Measurements from ENCODE around the gene COX4I2. TPM values are rescaled to one million over a fixed set of nuclear protein-coding genes. Genes with fewer than 3 reads are reported as not detected.
"Not testable (repeated sequence)": the region's sequence is repeated elsewhere in the genome, so short reads cannot be mapped to it uniquely, and the experiment has no call there.

Gene COX4I2
- total and polyA plus RNA-seq, 2 donors (not counting 1 experiment from before 2014, with no cell fraction given) = not detected

- peaks cover 15% of the 10 kb centered on the region for H3K4me1 Mint-ChIP-seq
- H3K9ac ChIP-seq (ENCODE audit: low read length); H2AFZ ChIP-seq (ENCODE audit: insufficient read depth, low read depth, low read length, poor library complexity, severe bottlenecking); H3K27ac Mint-ChIP-seq; H4K20me1 ChIP-seq (ENCODE audit: control insufficient read depth, insufficient read depth, low read length, poor library complexity, severe bottlenecking); H3K27me3 ChIP-seq (replicated peaks in 1 of 4; ENCODE audit: control extremely low read depth in 1 of 4, control insufficient read depth in 3 of 4, insufficient read depth in 4 of 4, low read length in 3 of 4); H3K4me3 ChIP-seq (ENCODE audit: control extremely low read depth in 1 of 5, extremely low read depth in 1 of 5, insufficient read depth in 1 of 5, low read depth in 2 of 5, low read length in 4 of 5); H3K27me3 Mint-ChIP-seq; ATAC-seq (ENCODE audit: low read depth); intact Hi-C loops (cut with micrococcal nuclease); H3K36me3 ChIP-seq (replicated peaks in 1 of 2; ENCODE audit: control extremely low read depth in 1 of 2, control insufficient read depth in 1 of 2, extremely low read depth in 1 of 2, insufficient read depth in 2 of 2, low read length in 1 of 2); DNase-seq; H3K27ac ChIP-seq (ENCODE audit: low read length in 2 of 2); H3K4me3 Mint-ChIP-seq; POLR2A ChIA-PET; H3K4me2 ChIP-seq (replicated peaks; ENCODE audit: low read depth, low read length, poor library complexity, severe bottlenecking); H3K79me2 ChIP-seq (ENCODE audit: control insufficient read depth, insufficient read depth, low read length); H3K9me3 Mint-ChIP-seq (ENCODE audit: insufficient read depth); H3K9me3 ChIP-seq (ENCODE audit: control extremely low read depth in 1 of 3, control insufficient read depth in 2 of 3, insufficient read depth in 1 of 3, low read length in 2 of 3): not testable (repeated sequence)
- H3K4me1 ChIP-seq (ENCODE audit: control insufficient read depth in 2 of 2, insufficient read depth in 2 of 2, low read length in 2 of 2) = peaks cover 12 to 15% of the 10 kb centered on the region in 2 donors
- CTCF ChIA-PET = interaction anchor here (0.6 to 1.3 kb wide), 3 partner anchors 7 to 14 kb away, joined by 3 to 5 read pairs (median 4); no protein-coding TSS in a partner anchor
- WGBS (ENCODE audit: insufficient coverage) = 67% methylated on average over 2 of the region's 8 CpGs
Observed at GRCh38 chr20:31626534-31626933, 11.2 kb upstream of the COX4I2 start.

- H3K27me3 ChIP-seq (replicated peaks in 1 of 4; ENCODE audit: control extremely low read depth in 1 of 4, control insufficient read depth in 3 of 4, insufficient read depth in 4 of 4, low read length in 3 of 4); POLR2A ChIA-PET; H3K27me3 Mint-ChIP-seq; intact Hi-C loops (cut with micrococcal nuclease); H3K4me1 Mint-ChIP-seq; H3K27ac Mint-ChIP-seq; H3K36me3 ChIP-seq (replicated peaks in 1 of 2; ENCODE audit: control extremely low read depth in 1 of 2, control insufficient read depth in 1 of 2, extremely low read depth in 1 of 2, insufficient read depth in 2 of 2, low read length in 1 of 2); ATAC-seq (ENCODE audit: low read depth); CTCF ChIA-PET; H3K4me1 ChIP-seq (ENCODE audit: control insufficient read depth in 2 of 2, insufficient read depth in 2 of 2, low read length in 2 of 2); H3K27ac ChIP-seq (ENCODE audit: low read length in 2 of 2); H3K79me2 ChIP-seq (ENCODE audit: control insufficient read depth, insufficient read depth, low read length); H4K20me1 ChIP-seq (ENCODE audit: control insufficient read depth, insufficient read depth, low read length, poor library complexity, severe bottlenecking); H3K9me3 ChIP-seq (ENCODE audit: control extremely low read depth in 1 of 3, control insufficient read depth in 2 of 3, insufficient read depth in 1 of 3, low read length in 2 of 3); H2AFZ ChIP-seq (ENCODE audit: insufficient read depth, low read depth, low read length, poor library complexity, severe bottlenecking); DNase-seq; H3K9ac ChIP-seq (ENCODE audit: low read length); H3K4me3 Mint-ChIP-seq; H3K9me3 Mint-ChIP-seq (ENCODE audit: insufficient read depth); H3K4me2 ChIP-seq (replicated peaks; ENCODE audit: low read depth, low read length, poor library complexity, severe bottlenecking); H3K4me3 ChIP-seq (ENCODE audit: control extremely low read depth in 1 of 5, extremely low read depth in 1 of 5, insufficient read depth in 1 of 5, low read depth in 2 of 5, low read length in 4 of 5): not testable (repeated sequence)
- WGBS (ENCODE audit: insufficient coverage) = no CpG with 5 or more reads among the region's 2 CpGs
Observed at GRCh38 chr20:31628057-31628456, 9.7 kb upstream of the COX4I2 start.
